ENCODE data around the gene ID2.

DNA sequence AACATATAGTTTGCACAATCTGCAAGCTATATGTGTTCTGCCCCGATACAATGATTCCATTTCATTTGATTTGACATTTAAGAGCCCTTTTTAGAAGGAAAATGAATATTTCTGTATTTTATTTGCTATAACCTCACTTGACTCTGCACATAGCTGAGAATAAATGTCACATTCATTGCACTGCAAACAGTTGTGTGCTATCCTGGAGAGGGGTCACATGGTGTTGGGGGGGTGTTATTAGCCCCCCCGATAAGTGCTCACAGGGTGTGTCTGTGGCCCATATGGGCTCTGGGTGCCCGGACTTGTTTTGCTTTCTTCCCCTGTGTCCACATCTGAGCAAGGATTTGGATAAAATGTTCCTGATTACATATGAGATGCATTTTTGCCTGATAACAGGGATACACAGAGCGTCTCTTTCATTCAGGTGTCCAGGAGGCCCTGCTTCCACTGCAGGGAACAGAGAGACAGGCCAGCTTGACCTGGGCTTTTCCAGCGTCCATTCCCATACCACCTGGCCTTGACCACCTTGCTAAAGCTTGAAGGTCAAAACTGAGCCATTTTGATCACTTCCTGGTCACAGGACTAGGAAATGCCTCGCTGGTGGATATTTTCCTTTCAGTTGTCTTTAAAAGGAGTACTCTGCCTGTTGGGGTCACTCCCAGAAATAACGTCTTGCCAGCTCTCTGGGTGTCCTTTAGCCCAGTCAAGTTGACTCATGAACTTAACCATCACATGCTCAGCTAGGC lies 38.4 kb upstream of the ID2 start:
- TF ChIP-seq, protein P1, sequence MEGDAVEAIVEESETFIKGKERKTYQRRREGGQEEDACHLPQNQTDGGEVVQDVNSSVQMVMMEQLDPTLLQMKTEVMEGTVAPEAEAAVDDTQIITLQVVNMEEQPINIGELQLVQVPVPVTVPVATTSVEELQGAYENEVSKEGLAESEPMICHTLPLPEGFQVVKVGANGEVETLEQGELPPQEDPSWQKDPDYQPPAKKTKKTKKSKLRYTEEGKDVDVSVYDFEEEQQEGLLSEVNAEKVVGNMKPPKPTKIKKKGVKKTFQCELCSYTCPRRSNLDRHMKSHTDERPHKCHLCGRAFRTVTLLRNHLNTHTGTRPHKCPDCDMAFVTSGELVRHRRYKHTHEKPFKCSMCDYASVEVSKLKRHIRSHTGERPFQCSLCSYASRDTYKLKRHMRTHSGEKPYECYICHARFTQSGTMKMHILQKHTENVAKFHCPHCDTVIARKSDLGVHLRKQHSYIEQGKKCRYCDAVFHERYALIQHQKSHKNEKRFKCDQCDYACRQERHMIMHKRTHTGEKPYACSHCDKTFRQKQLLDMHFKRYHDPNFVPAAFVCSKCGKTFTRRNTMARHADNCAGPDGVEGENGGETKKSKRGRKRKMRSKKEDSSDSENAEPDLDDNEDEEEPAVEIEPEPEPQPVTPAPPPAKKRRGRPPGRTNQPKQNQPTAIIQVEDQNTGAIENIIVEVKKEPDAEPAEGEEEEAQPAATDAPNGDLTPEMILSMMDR (IDR thresholded peaks at IDR 0.05; ENCODE audit: insufficient read depth, low read depth, low read length) = no peak
- no peak for TF ChIP-seq EZH2 (IDR thresholded peaks at IDR 0.05; ENCODE audit: insufficient read depth, low read length)
